ENCODE data around the gene LDAH. TPM values are rescaled to one million over a fixed set of nuclear protein-coding genes. Genes with fewer than 3 reads are reported as not detected.

LDAH gene
- total RNA-seq, 2 donors from 2014 or later: 15.9 to 34.3 TPM

GRCh38 chr2:20657522-20658235 is 165.2 kb downstream of the LDAH start:
- DNase-seq (ENCODE audit: low spot score in 2 of 2): no peak
- no peaks in the 10 kb centered on the region for H3K36me3 Mint-ChIP-seq
- H3K9me3 Mint-ChIP-seq: no peaks in the 10 kb centered on the region
- H3K27ac Mint-ChIP-seq: no peak overlapping the region
- peak in 1 of 2 donors; percentile 67 for ATAC-seq

- no peak overlapping the region for H3K27ac Mint-ChIP-seq
- DNase-seq (ENCODE audit: low spot score in 2 of 2) (no peak), ATAC-seq (no peak)
- H3K36me3 Mint-ChIP-seq: no peaks in the 10 kb centered on the region
- no peaks in the 10 kb centered on the region for H3K9me3 Mint-ChIP-seq
Observed at GRCh38 chr2:20656561-20656960, 166.3 kb downstream of the LDAH start.

DNA sequence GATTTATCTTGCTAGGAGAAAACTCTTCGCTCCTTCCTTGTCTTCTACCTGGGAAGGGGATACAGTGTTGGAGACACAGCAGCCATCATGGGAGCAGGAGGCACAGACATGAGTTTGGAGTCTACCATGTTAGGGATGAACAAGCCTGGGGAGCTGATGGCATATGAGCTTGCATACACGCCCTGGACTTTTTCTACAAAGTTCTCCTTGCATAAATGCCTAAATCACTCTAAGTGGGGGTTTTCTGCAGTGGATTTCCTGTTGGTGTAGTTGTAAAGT is 168.4 kb downstream of the LDAH start:
- H3K36me3 Mint-ChIP-seq: no peaks in the 10 kb centered on the region
- ATAC-seq (no peak), DNase-seq (ENCODE audit: low spot score in 2 of 2) (no peak)
- H3K27ac Mint-ChIP-seq: no peak overlapping the region
- H3K9me3 Mint-ChIP-seq: no peaks in the 10 kb centered on the region

GRCh38 chr2:20653695-20654534 is 169.0 kb downstream of the LDAH start:
- no peaks in the 10 kb centered on the region for H3K9me3 Mint-ChIP-seq
- no peaks in the 10 kb centered on the region for H3K36me3 Mint-ChIP-seq
- ATAC-seq (no peak), DNase-seq (ENCODE audit: low spot score in 2 of 2) (no peak)
- H3K27ac Mint-ChIP-seq: no peak overlapping the region

DNA sequence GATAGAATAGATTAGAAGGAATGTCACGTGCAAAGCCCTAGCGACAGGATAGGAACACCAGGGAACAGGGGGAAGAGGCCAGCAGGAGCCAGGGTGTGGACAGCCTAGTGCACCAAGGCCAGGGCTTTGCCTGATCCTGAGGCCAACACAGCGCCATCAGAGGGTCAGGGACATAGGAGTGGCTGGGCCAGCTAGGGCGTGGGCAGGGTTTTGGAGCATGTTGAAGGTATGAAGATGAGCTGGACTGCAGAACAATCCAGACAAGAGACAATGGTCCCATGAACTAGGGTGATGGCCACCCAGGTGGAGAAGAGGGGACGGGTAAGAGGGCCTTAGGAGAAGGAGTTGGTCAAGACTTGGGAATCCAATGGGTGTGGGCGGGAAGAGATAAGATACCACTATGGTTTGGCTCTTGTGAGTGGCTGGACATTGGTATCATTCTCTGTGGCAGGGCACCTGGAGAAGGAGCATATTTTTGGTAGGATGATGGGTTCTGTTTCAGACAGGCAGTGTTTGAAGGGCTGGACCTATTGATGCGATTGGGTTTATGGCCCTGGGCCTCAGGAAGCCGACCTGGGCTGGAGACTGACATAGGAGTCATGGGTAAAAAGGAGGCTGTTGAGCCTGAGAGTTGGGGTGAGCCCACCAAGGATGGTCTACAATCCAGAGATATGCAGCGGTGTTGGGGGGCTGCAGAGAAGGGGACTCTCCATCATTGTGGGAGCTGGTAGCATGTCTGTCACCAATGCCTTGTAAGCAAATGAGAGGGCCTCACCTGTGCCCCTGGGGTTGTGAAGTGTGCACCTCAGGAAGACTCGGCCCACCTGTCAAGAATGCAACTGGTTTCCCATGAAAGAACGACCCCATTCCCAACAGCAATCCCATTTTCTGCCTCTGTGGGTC is 170.0 kb downstream of the LDAH start:
- Mint-ChIP-seq H3K9me3 (no peaks in the 10 kb centered on the region), H3K27ac (no peak overlapping the region), H3K36me3 (no peaks in the 10 kb centered on the region)
- ATAC-seq: no peak
- DNase-seq (ENCODE audit: low spot score in 2 of 2): no peak

DNA sequence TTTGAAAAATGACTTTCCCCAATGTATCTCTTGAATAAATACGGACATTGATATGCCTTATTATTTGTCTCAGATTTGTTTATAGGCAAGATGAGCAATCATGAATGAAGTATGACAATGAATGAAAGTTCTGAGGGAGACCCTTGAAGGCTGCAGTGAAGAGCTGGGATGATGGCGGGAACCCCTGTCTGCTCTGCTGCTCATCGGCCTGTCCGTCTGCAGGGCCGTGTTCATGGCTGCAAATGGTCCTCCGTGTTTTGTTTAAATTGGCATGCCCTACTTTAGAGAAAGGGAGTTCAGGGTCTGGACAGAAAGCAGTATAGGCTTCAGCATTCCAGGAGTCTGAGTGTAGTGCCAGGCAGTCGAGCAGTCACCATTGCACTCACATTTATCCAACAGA is 170.8 kb downstream of the LDAH start:
- DNase-seq (ENCODE audit: low spot score in 2 of 2) (no peak), ATAC-seq (no peak)
- Mint-ChIP-seq H3K36me3 (no peaks in the 10 kb centered on the region), H3K27ac (peak overlapping the region in 1 of 2 donors; percentile 9), H3K9me3 (no peaks in the 10 kb centered on the region)

DNA sequence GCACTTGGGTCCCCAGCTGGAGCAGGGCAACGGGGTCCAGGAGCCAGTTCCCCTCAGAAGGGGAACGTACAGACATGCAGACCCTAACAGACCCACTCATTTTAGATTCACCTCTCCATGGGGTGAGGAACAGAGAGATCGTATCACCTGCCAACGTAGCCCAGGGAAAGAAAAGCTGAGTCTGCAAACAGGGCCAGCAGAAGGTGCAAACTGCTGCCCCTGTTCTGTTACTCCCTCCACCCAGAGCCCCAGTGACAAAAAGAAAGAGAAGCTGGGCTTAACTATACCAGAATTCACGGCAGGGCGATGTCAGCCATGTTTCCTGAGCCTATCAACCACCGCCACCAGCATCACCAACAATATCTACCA is 171.2 kb downstream of the LDAH start:
- Mint-ChIP-seq H3K27ac (peak overlapping the region in 1 of 2 donors; percentile 77), H3K36me3 (no peaks in the 10 kb centered on the region), H3K9me3 (no peaks in the 10 kb centered on the region)
- no peak for DNase-seq (ENCODE audit: low spot score in 2 of 2)
- no peak for ATAC-seq

DNA sequence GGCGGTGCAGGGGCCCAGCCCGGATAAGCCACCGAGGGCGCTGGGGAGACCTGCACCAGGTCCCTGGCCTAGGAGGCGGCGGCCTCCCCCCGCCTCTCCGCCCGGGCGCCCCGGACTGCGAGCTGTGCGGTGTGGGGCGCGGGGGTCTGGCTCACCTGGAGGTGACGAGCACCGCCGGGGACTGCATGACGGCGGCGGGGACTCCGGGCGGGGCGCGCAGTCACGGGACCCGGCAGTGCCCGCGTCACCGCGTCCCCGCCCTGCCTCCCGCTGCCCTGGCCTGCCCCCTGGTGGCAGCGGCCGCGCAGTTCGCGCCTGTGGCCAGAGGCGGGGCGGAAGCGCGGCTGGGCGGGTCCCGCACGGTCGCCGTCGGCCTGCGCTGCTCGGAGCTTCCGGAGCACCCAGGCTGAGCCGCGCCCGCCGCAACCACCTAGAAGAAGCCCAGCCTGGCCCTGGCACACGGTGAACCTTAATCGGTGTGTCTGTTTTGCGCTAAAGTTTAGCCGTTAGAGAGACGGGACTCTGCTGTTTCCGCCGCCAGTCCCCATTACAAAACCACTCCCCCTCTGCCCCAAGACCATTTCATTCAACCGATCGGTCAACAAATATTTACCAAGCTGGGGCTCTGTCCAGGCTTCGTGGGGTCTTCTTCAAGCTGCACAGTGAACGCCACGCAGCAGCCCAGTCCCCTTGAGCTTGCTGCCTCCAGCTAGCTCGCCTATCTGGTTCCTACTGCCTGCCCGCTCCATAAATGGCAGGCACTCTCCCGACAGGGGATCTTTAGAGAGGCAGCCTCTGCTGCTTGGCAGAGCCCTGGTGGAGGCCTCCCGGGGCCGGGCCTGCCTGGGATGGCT is 171.8 kb downstream of the LDAH start, which contains the start of gene HS1BP3:
HS1BP3 (minus strand) TSS at position 222 of the 854 bp plus-strand sequence; CDS start at position 187, 35 bp downstream.
- H3K36me3 Mint-ChIP-seq: no peaks in the 10 kb centered on the region
- DNase-seq (ENCODE audit: low spot score in 2 of 2): peak; percentile 93 to 97
- H3K9me3 Mint-ChIP-seq: no peaks in the 10 kb centered on the region
- H3K27ac Mint-ChIP-seq: peak within 1 kb of the TSS; percentile 77 to 94
- peak; percentile 94 to 95 for ATAC-seq

DNA sequence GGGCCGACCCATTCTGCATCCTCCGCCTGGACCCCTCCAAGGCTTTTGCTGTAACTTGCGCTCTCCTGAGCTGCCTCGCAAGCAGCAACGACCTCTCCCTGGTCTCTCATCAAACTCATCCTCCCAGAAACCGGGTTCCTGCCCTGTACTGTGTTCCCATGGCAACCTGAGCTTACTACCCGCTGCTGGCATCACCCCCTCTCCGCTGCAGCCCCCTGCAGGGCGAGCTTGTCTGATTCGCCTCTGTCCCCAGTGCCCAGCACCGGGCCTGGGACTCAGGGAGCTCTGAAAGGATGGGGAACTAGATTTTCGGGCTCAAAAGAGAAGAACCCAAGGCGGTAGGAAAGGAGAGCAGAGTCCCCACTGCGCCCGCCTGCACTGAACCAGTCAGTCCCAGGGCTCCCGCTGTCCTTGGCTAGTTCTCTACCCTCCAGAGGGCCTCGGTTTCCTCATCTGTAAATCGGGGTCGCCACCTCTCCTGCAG is 172.5 kb downstream of the LDAH start:
- Mint-ChIP-seq H3K27ac (peak overlapping the region; percentile 19 to 30), H3K36me3 (no peaks in the 10 kb centered on the region), H3K9me3 (no peaks in the 10 kb centered on the region)
- peak in 1 of 2 donors; percentile 29 for DNase-seq (ENCODE audit: low spot score in 2 of 2)
- ATAC-seq: peak; percentile 6 to 14

- Mint-ChIP-seq H3K27ac (peak overlapping the region in 1 of 2 donors; percentile 30), H3K9me3 (no peaks in the 10 kb centered on the region), H3K36me3 (no peaks in the 10 kb centered on the region)
- ATAC-seq: no peak
- DNase-seq (ENCODE audit: low spot score in 2 of 2): no peak
Observed at GRCh38 chr2:20649976-20650375, 172.9 kb downstream of the LDAH start.

DNA sequence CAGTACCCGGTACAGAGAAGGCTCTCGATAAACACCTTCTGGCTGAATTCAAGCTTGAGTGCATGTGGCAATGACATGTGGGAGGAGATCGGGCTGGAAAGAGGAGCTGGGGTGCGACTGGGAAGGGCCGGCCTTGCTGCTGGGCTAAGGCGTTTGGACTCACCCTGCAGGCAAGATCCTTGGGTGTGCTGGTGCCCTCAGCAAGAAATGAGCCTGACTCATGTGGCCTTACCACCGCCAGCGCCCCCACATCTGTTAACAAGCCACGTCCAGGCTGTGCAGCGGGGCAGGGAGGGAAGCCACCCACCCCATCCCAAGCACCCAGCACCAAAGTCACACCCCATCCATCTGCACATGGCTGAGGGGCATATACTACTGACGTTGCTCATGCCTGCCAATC is 173.3 kb downstream of the LDAH start:
- no peaks in the 10 kb centered on the region for H3K36me3 Mint-ChIP-seq

DNA sequence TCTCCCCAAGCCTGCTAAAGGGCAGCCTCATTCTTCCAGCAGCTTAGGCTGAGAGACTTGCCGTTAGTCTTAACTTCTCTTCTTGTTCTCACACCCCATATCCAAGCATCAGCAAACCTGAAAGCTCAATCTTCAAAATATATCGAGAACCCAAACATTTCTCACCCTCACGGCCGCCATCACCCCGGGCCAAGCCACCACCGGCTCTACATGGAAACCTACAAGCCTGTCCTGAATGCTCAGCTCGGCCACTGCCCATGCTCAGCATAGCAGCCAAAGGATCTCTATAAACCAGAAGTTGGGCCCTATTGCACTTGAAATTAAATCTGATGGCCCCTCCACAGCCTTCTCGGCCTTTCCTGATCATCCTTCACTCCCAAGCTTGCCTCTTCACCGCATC is 174.1 kb downstream of the LDAH start:
- ATAC-seq: no peak

More for the DNA sequence above, 173.3 kb downstream of the LDAH start:
- Mint-ChIP-seq H3K27ac (peak overlapping the region in 1 of 2 donors; percentile 30), H3K9me3 (no peaks in the 10 kb centered on the region)
- ATAC-seq (no peak), DNase-seq (ENCODE audit: low spot score in 2 of 2) (no peak)

GRCh38 chr2:20648206-20648605 is 174.7 kb downstream of the LDAH start:
- Mint-ChIP-seq H3K27ac (no peak overlapping the region), H3K36me3 (no peaks in the 10 kb centered on the region), H3K9me3 (no peaks in the 10 kb centered on the region)
- ATAC-seq (no peak), DNase-seq (ENCODE audit: low spot score in 2 of 2) (no peak)

More for the DNA sequence above, 174.1 kb downstream of the LDAH start:
- no peaks in the 10 kb centered on the region for H3K9me3 Mint-ChIP-seq
- DNase-seq (ENCODE audit: low spot score in 2 of 2): no peak
- H3K36me3 Mint-ChIP-seq: no peaks in the 10 kb centered on the region
- H3K27ac Mint-ChIP-seq: peak overlapping the region; percentile 30 to 45

- no peak for DNase-seq (ENCODE audit: low spot score in 2 of 2)
- Mint-ChIP-seq H3K9me3 (no peaks in the 10 kb centered on the region), H3K36me3 (no peaks in the 10 kb centered on the region), H3K27ac (no peak overlapping the region)
- no peak for ATAC-seq
Observed at GRCh38 chr2:20647738-20648137, 175.2 kb downstream of the LDAH start.

DNA sequence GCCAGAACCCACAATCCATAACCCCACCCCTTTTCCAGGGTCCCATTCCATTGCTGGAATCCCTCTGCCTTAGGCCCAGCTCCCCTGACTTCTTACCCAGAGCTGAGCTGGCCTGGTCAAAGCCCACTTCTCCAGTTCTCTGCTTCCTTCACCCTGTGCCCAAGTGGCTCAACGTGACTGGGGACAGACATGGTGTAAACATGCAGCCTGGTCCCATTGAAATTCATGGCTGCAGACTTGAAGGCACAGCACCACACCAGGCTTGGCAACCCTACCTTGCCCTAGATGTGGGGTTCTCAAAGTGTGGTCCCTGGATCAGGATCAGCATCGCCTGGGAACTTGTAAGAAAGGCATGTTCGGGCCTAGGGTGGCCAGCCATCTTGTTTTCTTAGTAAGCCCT is 175.7 kb downstream of the LDAH start:
- no peak for DNase-seq (ENCODE audit: low spot score in 2 of 2)
- no peaks in the 10 kb centered on the region for H3K9me3 Mint-ChIP-seq
- no peak for ATAC-seq
- no peak overlapping the region for H3K27ac Mint-ChIP-seq
- H3K36me3 Mint-ChIP-seq: no peaks in the 10 kb centered on the region

- no peaks in the 10 kb centered on the region for H3K36me3 Mint-ChIP-seq
- no peak for ATAC-seq
Observed at GRCh38 chr2:20646446-20646845, 176.5 kb downstream of the LDAH start.

More at GRCh38 chr2:20646446-20646845, 176.5 kb downstream of the LDAH start:
- H3K9me3 Mint-ChIP-seq: no peaks in the 10 kb centered on the region
- H3K27ac Mint-ChIP-seq: no peak overlapping the region
- DNase-seq (ENCODE audit: low spot score in 2 of 2): no peak
